NOMO-1 treated with DMSO at 0.1 percent for 48 hours (cell line): ENCODE results near the gene FLNB.

Source experiments
- DNase-seq: peaks from one replicate; lab custom pipeline; 2025; ENCODE audit not compliant: unreplicated experiment; lab: John Stamatoyannopoulos, UW

FLNB gene

GRCh38 chr3:58027704-58028317, 19.6 kb downstream of the FLNB start:
- DNase-seq, result no peak

- DNase-seq, result no peak
These were observed 20.7 kb downstream of the FLNB start for GRCh38 chr3:58028902-58029301.

GRCh38 chr3:58029842-58030584, 21.8 kb downstream of the FLNB start:
- no peak for DNase-seq

- no peak for DNase-seq
These were observed 24.0 kb downstream of the FLNB start for GRCh38 chr3:58032186-58032585.

- no peak for DNase-seq
These were observed 26.7 kb downstream of the FLNB start for GRCh38 chr3:58034738-58035523.

- DNase-seq, result no peak
These were observed 27.5 kb downstream of the FLNB start for GRCh38 chr3:58035524-58036255.

- DNase-seq, result no peak
These were observed 28.2 kb downstream of the FLNB start for GRCh38 chr3:58036293-58037032.

GRCh38 chr3:58037141-58037910, 29.1 kb downstream of the FLNB start:
- no peak for DNase-seq

- peak; percentile 55 for DNase-seq
These were observed 30.6 kb downstream of the FLNB start for GRCh38 chr3:58038675-58039292.

GRCh38 chr3:58039601-58040000, 31.4 kb downstream of the FLNB start:
- peak; percentile 55 for DNase-seq

GRCh38 chr3:58041182-58041825, 33.1 kb downstream of the FLNB start:
- no peak for DNase-seq

- DNase-seq, result no peak
These were observed 33.7 kb downstream of the FLNB start for GRCh38 chr3:58041826-58042324.

GRCh38 chr3:58042947-58043707, 34.9 kb downstream of the FLNB start:
- no peak for DNase-seq

- DNase-seq, result no peak
These were observed 35.7 kb downstream of the FLNB start for GRCh38 chr3:58043933-58044332.

- DNase-seq, result no peak
These were observed 36.7 kb downstream of the FLNB start for GRCh38 chr3:58044691-58045483.

- DNase-seq, result no peak
These were observed 39.6 kb downstream of the FLNB start for GRCh38 chr3:58047826-58048225.

GRCh38 chr3:58048301-58048700, 40.1 kb downstream of the FLNB start:
- DNase-seq, result no peak
